NB4 (cell line): Measurements from ENCODE around the gene FAM81B.

Experiments
- DNase-seq: peaks from one replicate; pipeline ENCODE4 v3.0.0; 2010; ENCODE audit warnings: low read depth
- H3K4me3 ChIP-seq: one replicate; pipeline ENCODE4 v1.5.1; 2011; ENCODE audit warnings: mild to moderate bottlenecking, low read depth, low read length, moderate library complexity
- CTCF ChIP-seq: IDR thresholded peaks from one replicate; pipeline ENCODE4 v1.5.1; 2012; ENCODE audit warnings: low read depth, low read length
- MAX ChIP-seq: IDR thresholded peaks from 2 replicates; pipeline ENCODE4 v1.6.1; 2011; ENCODE audit warnings: low read depth, low read length
- MYC ChIP-seq: IDR thresholded peaks from 2 replicates; pipeline ENCODE4 v1.6.1; 2011; ENCODE audit warnings: low read depth, low read length
- POLR2A ChIP-seq: IDR thresholded peaks from 2 replicates; pipeline ENCODE4 v1.6.1; 2011; ENCODE audit warnings: mild to moderate bottlenecking; ENCODE audit not compliant: insufficient read length; ENCODE audit errors: extremely low read depth

Gene FAM81B

DNA sequence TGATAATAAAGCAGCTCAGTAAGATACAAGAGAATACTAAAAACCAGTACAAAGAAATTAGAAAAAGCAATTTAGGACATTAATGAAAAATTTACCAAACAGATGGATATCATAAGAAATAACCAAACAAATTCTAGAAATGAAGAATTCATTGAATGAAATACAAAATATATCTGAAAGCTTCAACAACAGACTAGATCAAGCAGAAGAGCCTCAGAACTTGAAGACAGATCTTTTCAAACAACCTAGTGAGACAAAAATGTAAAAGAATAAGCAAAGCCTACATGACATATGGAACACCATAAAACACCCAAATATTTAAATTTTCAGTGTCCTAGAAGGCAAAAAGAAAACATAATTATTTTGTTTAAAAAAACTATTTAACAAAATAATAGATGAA is 96.7 kb downstream of the FAM81B start:
- no peak overlapping the region for H3K4me3 ChIP-seq
- DNase-seq, result no peak
- no peak for TF ChIP-seq MYC
- no peak for TF ChIP-seq MAX
- no peak for TF ChIP-seq CTCF
- TF ChIP-seq POLR2A, result no peak
